Cerebellar cortex (tissue), 1 donor: ENCODE results near the gene RTL5.
"Not testable (repeated sequence)": the region's sequence is repeated elsewhere in the genome, so short reads cannot be mapped to it uniquely, and the experiment has no call there.

Source experiments
- DNase-seq: peaks from one replicate; pipeline ENCODE4 v3.0.0-alpha.2; 2015; ENCODE audit warnings: low spot score

The RTL5 gene

GRCh38 chrX:72131317-72132294, at the start of gene RTL5:
RTL5 (minus strand) TSS chrX:72131915.
- DNase-seq = peak; percentile 95

GRCh38 chrX:72180539-72180938, 48.8 kb upstream of the RTL5 start:
- DNase-seq = no peak

DNA sequence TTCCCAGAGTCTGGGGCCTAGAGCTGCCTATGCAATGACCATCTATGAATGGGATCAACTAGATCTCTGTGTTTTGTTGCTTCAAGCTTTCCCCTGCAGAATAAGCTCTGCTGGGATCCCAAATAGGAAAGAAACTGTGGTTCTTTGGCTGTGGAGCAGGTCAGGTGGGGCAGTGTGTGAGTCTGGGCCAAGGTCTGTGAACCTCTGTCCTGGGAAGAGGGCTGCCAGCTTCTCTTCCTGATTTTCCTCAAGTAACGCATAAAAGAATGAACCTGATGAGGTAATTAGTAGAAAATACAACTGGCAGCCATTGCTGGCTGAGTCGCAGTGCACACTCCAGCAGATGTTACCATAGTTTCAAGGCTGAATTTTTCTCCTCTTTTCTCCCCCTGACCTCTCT, 45.3 kb upstream of the RTL5 start:
- DNase-seq = no peak

GRCh38 chrX:72176289-72176688, 44.6 kb upstream of the RTL5 start:
- DNase-seq = not testable (repeated sequence)

GRCh38 chrX:72169008-72169728, 37.5 kb upstream of the RTL5 start:
- no peak for DNase-seq

GRCh38 chrX:72165551-72165950, 33.8 kb upstream of the RTL5 start:
- no peak for DNase-seq

DNA sequence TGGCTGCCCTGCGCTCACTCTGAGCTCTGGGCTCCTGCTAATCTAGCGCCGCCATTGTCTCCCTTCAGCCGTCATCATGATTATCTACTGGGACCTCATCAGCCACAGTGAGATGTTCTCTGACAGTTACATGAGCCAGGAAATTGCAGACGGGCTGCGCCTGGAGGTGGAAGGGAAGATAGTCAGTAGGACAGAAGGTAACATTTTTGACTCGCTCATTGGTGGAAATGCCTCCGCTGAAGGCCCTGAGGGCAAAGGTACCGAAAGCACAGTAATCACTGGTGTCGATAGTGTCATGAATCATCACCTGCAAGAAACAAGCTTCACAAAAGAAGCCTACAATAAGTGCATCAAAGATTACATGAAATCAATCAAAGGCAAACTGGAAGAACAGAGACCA, 28.1 kb upstream of the RTL5 start:
- DNase-seq = no peak

DNA sequence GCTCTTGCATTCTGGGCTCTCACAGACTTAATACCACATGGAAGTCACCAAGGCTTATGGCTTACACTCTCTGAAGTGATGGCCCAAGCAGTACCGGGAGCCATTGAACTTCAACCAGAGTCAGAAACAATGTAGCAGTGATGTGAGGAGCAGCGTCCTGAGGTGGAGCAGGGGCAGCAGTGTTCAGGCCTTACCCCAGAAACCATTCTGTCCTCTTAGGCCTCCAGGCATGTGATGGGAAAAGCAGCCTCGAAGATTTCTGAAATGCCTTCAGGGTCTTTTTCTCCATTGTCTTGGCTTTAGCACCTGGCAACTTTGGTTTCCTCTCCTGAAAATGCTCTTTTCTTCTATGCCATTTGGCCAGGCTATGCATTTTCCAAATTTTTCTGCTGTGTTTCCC, 27.1 kb upstream of the RTL5 start:
- no peak for DNase-seq

- DNase-seq = no peak
These were observed 14.8 kb upstream of the RTL5 start for GRCh38 chrX:72146527-72146926.

GRCh38 chrX:72145181-72145580, 13.5 kb upstream of the RTL5 start:
- DNase-seq = no peak

DNA sequence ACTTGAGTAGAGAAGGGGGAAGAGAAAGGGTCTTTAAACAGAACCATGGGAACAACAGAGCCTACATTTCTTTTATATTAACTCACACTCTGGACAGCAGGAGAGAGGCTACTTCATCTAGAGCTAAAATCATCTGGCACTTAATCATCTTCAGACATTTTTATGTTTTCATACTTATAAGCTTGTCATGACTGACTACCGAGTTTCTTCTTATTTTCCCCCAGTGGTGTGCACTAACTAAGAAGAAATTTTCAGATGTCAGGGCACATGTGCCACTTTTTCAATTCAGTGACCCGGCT, 11.8 kb upstream of the RTL5 start:
- DNase-seq = no peak

DNA sequence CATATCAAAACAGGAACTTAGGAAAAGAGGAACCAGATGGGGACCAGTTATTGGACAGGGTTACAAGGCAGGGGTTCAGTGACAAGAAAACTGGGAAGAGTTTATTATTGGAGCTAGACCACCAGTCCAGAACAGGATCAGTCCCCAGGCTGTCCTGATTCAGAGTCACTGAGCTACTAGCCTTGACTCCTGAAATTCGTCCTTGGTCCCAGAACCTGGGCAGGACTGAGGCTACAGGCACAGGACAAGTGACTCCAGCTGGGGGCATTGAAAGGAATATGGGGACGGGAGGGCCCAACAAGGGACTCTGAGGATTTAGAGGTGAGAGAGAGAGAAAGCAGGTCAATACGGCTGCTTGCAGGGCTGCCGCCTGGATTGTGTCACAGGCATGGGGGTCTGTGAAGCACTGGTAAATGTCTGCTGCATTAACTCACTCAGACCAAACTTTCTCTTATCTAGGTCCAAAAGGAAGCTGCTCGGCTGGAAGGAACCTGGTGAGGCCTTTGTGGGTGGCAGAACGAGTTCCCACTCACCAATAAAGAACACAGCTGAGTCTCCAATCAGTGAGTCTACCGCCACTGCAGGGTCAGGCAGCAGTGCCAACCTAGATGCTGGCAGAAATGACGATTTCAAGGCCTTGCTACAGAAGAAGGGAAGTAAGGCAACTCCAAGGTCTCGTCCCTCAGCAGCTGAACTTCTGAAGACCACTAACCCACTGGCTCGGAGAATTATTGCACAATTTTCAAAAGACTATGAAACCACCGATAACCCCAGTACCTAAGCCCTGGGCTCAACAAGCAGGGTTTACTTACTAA, 11.3 kb upstream of the RTL5 start:
- DNase-seq = no peak

DNA sequence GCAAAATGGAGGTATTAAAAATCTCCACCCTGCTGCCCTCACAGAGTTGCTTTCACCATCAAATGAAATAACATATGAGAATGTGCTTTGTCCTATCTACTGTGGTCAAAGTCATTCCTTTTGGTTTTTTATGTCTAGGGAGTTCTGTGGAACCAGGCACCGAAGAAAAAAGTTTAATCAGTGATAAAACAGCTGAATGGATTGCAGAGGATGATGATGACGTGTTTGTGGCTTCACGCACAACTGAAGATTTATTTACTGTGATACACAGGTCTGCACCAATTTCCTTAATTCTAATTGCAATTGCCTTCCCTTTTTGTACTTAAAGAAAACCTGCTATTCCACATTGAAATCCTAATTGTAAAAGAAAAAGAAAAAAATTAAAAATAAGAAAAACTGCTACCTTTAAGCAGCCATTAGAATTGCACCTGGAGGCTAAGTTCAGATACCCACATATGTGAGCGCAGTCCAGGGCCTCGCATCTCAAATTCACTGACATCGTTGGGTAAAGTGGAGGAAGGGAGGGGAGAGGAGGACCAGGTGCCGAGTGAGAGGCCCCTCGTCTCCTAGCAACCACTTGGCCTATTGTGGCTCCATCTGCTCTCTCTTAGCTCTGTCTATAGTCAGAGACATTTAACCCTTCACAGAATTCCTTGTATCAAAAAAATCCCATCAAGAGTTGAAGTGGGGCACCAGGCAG, 10.5 kb upstream of the RTL5 start:
- peak; percentile 93 for DNase-seq

DNA sequence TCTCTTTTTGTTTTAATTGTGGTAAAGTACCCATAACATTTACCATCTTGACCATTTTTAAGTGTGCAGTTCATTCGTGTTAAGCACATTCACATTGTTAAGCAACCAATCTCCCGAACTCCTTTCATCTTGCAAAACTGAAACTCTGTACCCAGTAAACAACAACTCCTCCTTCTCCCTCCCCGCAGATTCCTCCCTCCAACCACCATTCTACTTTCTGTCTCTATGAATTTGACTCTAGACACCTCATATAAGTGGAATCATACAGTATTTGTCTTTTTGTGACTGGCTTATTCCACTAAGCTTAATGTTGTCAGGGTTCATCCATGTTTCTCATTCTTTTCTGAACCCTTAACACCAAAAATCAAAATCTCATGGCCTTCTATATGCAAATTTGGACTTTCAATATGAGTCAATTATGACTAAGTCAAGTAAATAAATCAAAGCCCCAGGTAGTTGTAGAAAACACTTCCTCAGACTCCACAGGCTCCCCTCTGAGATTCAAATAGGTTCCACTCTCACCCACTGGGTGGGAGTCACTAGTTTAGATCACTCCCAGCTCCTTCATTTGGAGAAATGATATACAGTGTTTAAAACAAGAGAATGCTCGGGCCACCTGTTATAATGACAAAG, 9.8 kb upstream of the RTL5 start:
- DNase-seq = no peak

DNA sequence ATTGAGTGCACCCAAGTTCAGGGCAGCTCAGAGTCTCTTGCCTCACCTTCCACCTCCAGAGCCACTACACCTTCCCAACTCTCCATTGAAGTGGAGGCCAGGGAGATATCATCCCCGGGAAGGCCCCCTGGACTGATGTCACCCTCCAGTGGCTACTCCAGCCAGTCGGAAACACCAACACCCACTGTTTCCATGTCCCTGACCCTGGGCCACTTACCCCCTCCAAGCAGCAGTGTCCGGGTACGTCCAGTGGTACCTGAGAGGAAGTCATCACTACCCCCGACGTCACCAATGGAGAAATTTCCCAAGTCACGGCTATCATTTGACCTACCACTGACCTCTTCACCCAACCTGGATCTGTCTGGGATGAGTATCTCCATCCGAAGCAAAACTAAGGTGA, 7.8 kb upstream of the RTL5 start:
- no peak for DNase-seq

GRCh38 chrX:72137846-72138495, 6.3 kb upstream of the RTL5 start:
- DNase-seq = peak; percentile 74

DNA sequence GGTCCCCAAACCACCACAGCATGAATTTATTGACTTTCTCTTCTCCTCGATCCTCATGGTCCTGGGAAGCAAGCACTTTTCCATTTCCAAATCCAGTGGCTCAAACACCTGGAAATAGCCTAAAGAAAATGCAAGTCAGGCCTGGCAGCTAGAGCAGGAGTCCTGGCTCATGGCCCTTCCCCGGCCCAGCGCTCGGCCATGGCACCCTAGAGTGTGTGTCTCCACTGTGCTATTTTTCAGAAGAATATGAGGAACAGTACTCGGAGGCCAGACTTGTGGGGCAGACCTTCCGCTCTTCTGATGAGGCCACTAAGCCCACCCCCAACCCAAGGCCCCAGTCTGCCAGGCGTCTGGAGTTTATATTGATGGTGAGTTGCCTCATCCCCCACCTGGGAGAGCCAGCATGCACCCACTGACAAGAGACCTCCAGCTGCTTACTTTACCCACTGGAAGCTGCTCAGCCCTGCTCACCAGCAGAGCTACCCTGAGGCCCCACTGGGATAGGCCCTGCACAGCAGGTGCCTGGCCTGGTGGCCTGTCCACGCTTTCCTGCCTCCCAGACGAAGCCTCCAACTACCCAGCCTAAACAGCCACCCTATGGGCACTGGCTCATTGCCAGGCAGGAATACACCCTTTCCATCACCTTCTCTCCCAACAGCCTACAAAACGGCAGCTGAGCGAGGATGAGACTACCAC, 2.3 kb upstream of the RTL5 start:
- no peak for DNase-seq

- no peak for DNase-seq
These were observed 741 bp upstream of the RTL5 start for GRCh38 chrX:72132456-72132855.

DNA sequence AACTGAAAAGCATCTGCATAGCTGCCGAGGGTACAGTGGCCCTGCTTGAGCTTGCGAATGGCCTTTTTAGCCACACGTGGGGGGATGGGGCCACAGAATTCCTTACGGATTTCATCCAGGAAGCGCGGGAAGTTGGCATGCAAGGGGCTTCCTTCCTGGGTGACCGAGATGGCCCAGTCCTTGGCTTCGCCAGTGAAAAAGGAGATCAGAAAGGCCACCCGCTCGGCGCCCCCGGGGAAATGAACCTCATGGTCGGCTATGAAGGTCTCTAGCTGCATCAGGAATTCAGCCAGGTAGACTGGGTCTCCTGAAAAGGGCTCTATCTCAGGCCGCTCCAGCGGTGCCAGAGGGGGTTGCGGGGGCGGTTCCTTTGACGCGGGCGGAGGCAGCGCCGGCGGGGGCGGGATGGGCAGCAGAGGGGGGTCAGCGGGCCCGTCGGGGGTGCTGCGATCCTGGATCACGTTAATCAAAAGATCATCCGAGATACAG, 909 bp downstream of the RTL5 start:
- DNase-seq = no peak

DNA sequence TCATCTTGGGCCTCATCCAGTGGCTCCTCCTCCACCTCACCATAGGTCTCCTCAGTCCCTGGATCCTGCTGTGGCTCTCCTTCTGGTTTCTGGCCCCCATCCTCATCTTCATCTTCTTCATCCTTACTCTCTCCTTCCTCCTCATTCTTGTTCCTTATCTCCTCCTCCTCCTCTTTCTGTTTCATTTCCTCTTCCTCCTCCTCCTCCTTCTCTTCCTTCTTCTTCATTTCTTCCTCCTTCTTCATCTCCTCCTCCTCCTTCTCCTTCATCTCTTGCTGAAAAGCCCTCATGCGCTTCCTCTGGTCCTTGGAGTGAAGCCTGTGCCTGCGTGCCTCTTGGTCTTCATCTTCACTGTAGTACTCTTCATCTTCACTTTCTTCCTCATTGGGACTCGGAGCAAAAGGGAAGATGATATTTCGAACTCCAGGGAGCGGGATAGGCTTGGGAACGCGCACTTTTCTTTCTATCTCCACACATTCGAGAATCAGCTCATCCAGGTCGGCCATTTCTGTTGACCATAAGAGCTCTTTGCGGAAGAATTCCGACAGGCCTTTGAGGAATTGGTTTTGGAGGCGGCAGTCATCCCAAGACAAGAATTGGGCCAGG, 1.5 kb downstream of the RTL5 start:
- DNase-seq = no peak
